ENCODE data around the gene GAD1. TPM values are rescaled to one million over a fixed set of nuclear protein-coding genes. Genes with fewer than 3 reads are reported as not detected.

The GAD1 gene
- total and polyA plus RNA-seq, 12 donors, result 1.5 to 18.3 (median 6.6) TPM

DNA sequence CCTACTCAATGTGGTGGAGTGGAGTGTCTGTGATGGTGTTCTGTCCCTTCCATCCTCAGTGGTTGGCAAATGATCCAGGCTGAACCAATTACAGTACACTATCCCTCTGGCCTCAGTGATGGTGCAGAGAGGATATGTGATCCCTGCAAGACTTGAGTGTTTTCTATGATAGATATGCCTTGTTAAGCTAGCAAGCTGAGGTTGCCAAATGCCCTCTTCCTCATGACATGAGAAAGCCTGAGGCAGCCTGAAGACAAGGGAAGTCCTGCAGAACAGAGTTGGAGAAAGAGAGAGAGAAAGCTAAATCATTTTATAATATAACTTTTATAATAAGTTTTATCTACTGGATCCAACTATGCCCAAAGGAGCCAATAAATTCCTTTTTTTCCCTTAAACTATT is 70.8 kb downstream of the GAD1 start:
- Histone ChIP-seq H3K36me3 (replicated peaks in 1 of 2) (no peaks in the 10 kb centered on the region), H3K9me3 (replicated peaks in 1 of 3) (no peaks in the 10 kb centered on the region), H3K4me1 (replicated peaks in 1 of 2) (no peaks in the 10 kb centered on the region), H3K27me3 (no peaks in the 10 kb centered on the region), H3K27ac (no peak overlapping the region), H3K4me3 (no peak overlapping the region)
- intact Hi-C loops (cut with DNase I), result no loop called here
- no peak for TF ChIP-seq POLR2A (IDR thresholded peaks at IDR 0.05)
- no peak for DNase-seq

DNA sequence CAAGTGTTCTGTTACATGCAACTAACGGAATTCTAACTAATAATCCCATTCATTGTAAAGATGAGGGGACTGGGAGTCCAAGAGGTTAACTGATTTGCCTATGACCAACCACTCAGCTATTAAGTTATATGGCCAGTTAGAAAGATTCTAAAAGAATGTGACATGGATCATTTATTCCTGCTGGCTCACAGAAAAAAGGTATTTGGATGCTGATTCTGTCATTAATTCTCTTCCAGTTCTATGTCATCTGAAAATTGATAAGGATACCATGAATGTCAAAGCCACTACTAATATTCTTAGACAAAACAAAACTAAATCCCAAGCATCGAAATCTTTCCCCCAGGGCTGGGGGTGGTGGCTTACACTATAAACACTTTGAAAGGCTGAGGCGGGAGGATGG is 71.2 kb downstream of the GAD1 start:
- 67 to 86% (median 83%) methylated on average over 3 of the region's 3 CpGs for WGBS, 4 donors

DNA sequence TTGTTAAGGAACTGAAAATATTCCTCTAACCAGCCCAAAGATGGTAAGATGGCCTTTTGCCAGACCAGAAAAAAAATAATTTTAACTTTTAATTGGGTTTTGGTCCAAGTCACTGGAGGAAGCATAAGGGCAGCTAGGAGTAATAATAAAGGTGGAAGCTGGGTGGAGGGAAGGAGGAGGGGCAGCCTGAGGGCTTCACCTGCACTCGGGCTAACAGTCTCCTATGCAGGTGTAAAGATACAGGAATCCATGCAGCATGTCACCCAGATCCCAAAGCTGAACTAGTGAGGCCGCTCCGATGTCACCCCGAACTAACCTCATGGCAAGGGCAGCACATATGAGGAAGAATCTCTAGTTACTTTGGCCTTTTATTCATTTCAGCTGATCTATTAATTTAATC is 75.2 kb downstream of the GAD1 start:
- Histone ChIP-seq H3K27ac (no peak overlapping the region), H3K36me3 (replicated peaks in 1 of 2) (no peaks in the 10 kb centered on the region), H3K9me3 (replicated peaks in 1 of 3) (no peaks in the 10 kb centered on the region), H3K27me3 (no peaks in the 10 kb centered on the region), H3K4me1 (replicated peaks in 1 of 2) (peaks cover 0 to 4% of the 10 kb centered on the region in 2 donors), H3K4me3 (no peak overlapping the region)
- no peak for DNase-seq
- intact Hi-C loops (cut with DNase I), result no loop called here
- TF ChIP-seq, protein P1, sequence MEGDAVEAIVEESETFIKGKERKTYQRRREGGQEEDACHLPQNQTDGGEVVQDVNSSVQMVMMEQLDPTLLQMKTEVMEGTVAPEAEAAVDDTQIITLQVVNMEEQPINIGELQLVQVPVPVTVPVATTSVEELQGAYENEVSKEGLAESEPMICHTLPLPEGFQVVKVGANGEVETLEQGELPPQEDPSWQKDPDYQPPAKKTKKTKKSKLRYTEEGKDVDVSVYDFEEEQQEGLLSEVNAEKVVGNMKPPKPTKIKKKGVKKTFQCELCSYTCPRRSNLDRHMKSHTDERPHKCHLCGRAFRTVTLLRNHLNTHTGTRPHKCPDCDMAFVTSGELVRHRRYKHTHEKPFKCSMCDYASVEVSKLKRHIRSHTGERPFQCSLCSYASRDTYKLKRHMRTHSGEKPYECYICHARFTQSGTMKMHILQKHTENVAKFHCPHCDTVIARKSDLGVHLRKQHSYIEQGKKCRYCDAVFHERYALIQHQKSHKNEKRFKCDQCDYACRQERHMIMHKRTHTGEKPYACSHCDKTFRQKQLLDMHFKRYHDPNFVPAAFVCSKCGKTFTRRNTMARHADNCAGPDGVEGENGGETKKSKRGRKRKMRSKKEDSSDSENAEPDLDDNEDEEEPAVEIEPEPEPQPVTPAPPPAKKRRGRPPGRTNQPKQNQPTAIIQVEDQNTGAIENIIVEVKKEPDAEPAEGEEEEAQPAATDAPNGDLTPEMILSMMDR (IDR thresholded peaks at IDR 0.05), result no peak
- no peak for TF ChIP-seq POLR2A (IDR thresholded peaks at IDR 0.05)
- 84 to 95% (median 89%) methylated on average over 4 of the region's 4 CpGs for WGBS, 4 donors

More for the DNA sequence above, 71.2 kb downstream of the GAD1 start:
- Histone ChIP-seq H3K4me3 (no peak overlapping the region), H3K4me1 (replicated peaks in 1 of 2) (no peaks in the 10 kb centered on the region), H3K9me3 (replicated peaks in 1 of 3) (no peaks in the 10 kb centered on the region), H3K27ac (no peak overlapping the region), H3K27me3 (no peaks in the 10 kb centered on the region), H3K36me3 (replicated peaks in 1 of 2) (no peaks in the 10 kb centered on the region)
- no peak for DNase-seq
- intact Hi-C loops (cut with DNase I), result no loop called here
- no peak for TF ChIP-seq POLR2A (IDR thresholded peaks at IDR 0.05)
- TF ChIP-seq, protein P1 (IDR thresholded peaks at IDR 0.05), result no peak

DNA sequence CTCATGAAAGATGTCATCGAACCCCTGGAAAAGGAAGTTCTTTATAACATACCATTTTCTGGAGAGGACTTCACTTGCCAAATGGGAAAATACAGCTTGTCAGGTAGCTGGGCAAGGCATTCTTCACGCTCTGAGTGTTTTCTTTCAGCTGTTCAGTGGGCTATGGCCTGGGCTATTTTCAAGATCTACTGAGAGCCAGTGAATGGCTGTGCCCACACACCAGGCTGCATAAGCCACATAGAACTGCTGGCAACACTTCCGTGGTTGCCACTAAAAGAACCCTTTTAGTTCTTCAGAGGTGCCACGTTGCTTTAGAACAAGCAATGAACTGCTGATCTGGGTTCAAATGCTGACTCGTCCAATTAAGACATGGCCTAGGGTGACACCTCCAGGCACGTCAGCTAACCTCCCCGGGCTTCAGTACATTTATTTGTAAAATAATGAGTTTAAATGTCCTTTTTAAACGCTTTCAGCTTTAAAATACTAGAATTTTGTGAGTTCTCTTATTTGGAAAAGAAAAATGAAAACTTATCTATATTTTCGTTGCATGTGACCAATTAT is 75.8 kb downstream of the GAD1 start:
- intact Hi-C loops (cut with DNase I), result no loop called here
- Histone ChIP-seq H3K4me1 (replicated peaks in 1 of 2) (peaks cover 0 to 4% of the 10 kb centered on the region in 2 donors), H3K27me3 (no peaks in the 10 kb centered on the region), H3K4me3 (no peak overlapping the region), H3K27ac (no peak overlapping the region), H3K9me3 (replicated peaks in 1 of 3) (no peaks in the 10 kb centered on the region), H3K36me3 (replicated peaks in 1 of 2) (no peaks in the 10 kb centered on the region)
- no peak for DNase-seq
- TF ChIP-seq, protein P1 (IDR thresholded peaks at IDR 0.05), result no peak
- TF ChIP-seq POLR2A (IDR thresholded peaks at IDR 0.05), result no peak
- WGBS, 4 donors, result 89 to 93% (median 91%) methylated on average over 9 of the region's 9 CpGs
